H9 (cell line): ENCODE results near the gene CASP10. TPM values are rescaled to one million over a fixed set of nuclear protein-coding genes. Genes with fewer than 3 reads are reported as not detected.

Source experiments
- DNase-seq: peaks from one replicate; pipeline ENCODE4 v3.0.0-alpha.2; 2017
- H2AFZ ChIP-seq: one replicate; pipeline ENCODE4 v1.6.1; 2013; ENCODE audit warnings: mild to moderate bottlenecking, low read length, control low read depth, moderate library complexity
- H2AK5ac ChIP-seq: 2 replicates; pipeline ENCODE4 v1.6.1; 2013; ENCODE audit warnings: low read length, control low read depth, mixed read lengths; ENCODE audit not compliant: insufficient read length
- H2BK120ac ChIP-seq: one replicate; pipeline ENCODE4 v1.6.1; 2013; ENCODE audit warnings: low read depth, mild to moderate bottlenecking, low read length, control low read depth, inconsistent platforms; ENCODE audit not compliant: poor library complexity, severe bottlenecking
- H2BK12ac ChIP-seq: 2 replicates; pipeline ENCODE4 v1.6.1; 2013; ENCODE audit warnings: low read length, control low read depth, mixed read lengths, low read depth; ENCODE audit not compliant: insufficient read length
- H2BK15ac ChIP-seq: 2 replicates; pipeline ENCODE4 v1.6.1; 2013; ENCODE audit warnings: low read depth, low read length, control low read depth
- H2BK20ac ChIP-seq: one replicate; pipeline ENCODE4 v1.6.1; 2013; ENCODE audit warnings: low read depth, mild to moderate bottlenecking, low read length, control low read depth, inconsistent platforms; ENCODE audit not compliant: poor library complexity, severe bottlenecking
- H2BK5ac ChIP-seq: 2 replicates; pipeline ENCODE4 v1.6.1; 2013; ENCODE audit warnings: low read length, control low read depth, mixed read lengths; ENCODE audit not compliant: insufficient read length
- H3K14ac ChIP-seq: 2 replicates; pipeline ENCODE4 v1.6.1; 2013; ENCODE audit warnings: low read length, control low read depth; ENCODE audit not compliant: insufficient read depth
- H3K18ac ChIP-seq: 2 replicates; pipeline ENCODE4 v1.6.1; 2013; ENCODE audit warnings: low read depth, mild to moderate bottlenecking, mixed read lengths, low read length, control low read depth; ENCODE audit not compliant: insufficient read length
- H3K23ac ChIP-seq: 2 replicates; pipeline ENCODE4 v1.6.1; 2013; ENCODE audit warnings: low read length, control low read depth, mixed read lengths, low read depth; ENCODE audit not compliant: insufficient read length
- H3K23me2 ChIP-seq: 2 replicates; pipeline ENCODE4 v1.6.1; 2013; ENCODE audit warnings: low read depth, mild to moderate bottlenecking, mixed read lengths, low read length, control low read depth; ENCODE audit not compliant: insufficient read length, poor library complexity, severe bottlenecking
- H3K27ac ChIP-seq: 2 replicates; pipeline ENCODE4 v1.5.1; 2013; ENCODE audit warnings: low read length, control low read depth, mixed read lengths, low read depth; ENCODE audit not compliant: insufficient read length
- H3K27me3 ChIP-seq: 2 replicates; pipeline ENCODE4 v1.6.1; 2013; ENCODE audit warnings: low read length, control low read depth, inconsistent platforms; ENCODE audit not compliant: insufficient read depth
- H3K4ac ChIP-seq: 2 replicates; pipeline ENCODE4 v1.6.1; 2013; ENCODE audit warnings: low read depth, mild to moderate bottlenecking, control low read depth, inconsistent platforms, low read length, moderate library complexity
- H3K4me1 ChIP-seq: 2 replicates; pipeline ENCODE4 v1.6.1; 2013; ENCODE audit warnings: low read length, control low read depth, inconsistent platforms; ENCODE audit not compliant: insufficient read depth
- H3K4me2 ChIP-seq: 2 replicates; pipeline ENCODE4 v1.6.1; 2013; ENCODE audit warnings: low read length, control low read depth, mixed read lengths; ENCODE audit not compliant: insufficient read length, insufficient read depth
- H3K56ac ChIP-seq: 2 replicates; pipeline ENCODE4 v1.6.1; 2013; ENCODE audit warnings: low read depth, mild to moderate bottlenecking, mixed read lengths, low read length, control low read depth; ENCODE audit not compliant: insufficient read length
- H3K79me1 ChIP-seq: 2 replicates; pipeline ENCODE4 v1.6.1; 2013; ENCODE audit warnings: low read depth, mild to moderate bottlenecking, moderate library complexity, low read length, control low read depth, inconsistent platforms; ENCODE audit not compliant: insufficient read depth, poor library complexity, severe bottlenecking
- H3K79me2 ChIP-seq: 2 replicates; pipeline ENCODE4 v1.6.1; 2013; ENCODE audit warnings: low read length, control low read depth, inconsistent platforms; ENCODE audit not compliant: insufficient read depth
- H3K9ac ChIP-seq: 2 replicates; pipeline ENCODE4 v1.6.1; 2013; ENCODE audit warnings: low read length, control low read depth, mixed read lengths; ENCODE audit not compliant: insufficient read length; ENCODE audit errors: extremely low read depth
- H3K9me3 ChIP-seq: one replicate; pipeline ENCODE4 v1.6.1; 2013; ENCODE audit warnings: low read depth, low read length, inconsistent platforms; ENCODE audit not compliant: control insufficient read depth
- H3T11ph ChIP-seq: one replicate; pipeline ENCODE4 v1.6.1; 2013; ENCODE audit warnings: mild to moderate bottlenecking, low read length, control low read depth, inconsistent platforms
- H4K20me1 ChIP-seq: one replicate; pipeline ENCODE4 v1.6.1; 2013; ENCODE audit not compliant: control insufficient read depth, insufficient read length, insufficient read depth
- H4K5ac ChIP-seq: 2 replicates; pipeline ENCODE4 v1.6.1; 2013; ENCODE audit warnings: low read depth, mild to moderate bottlenecking, mixed read lengths, low read length, control low read depth; ENCODE audit not compliant: insufficient read length
- H4K8ac ChIP-seq: replicated peaks from 2 replicates; pipeline ENCODE4 v1.6.1; 2013; ENCODE audit warnings: low read length, control low read depth, mixed read lengths, low read depth; ENCODE audit not compliant: insufficient read length
- H4K91ac ChIP-seq: 2 replicates; pipeline ENCODE4 v1.6.1; 2013; ENCODE audit warnings: low read depth, mild to moderate bottlenecking, moderate library complexity, mixed read lengths, low read length, control low read depth; ENCODE audit not compliant: insufficient read length
- H3K27ac Mint-ChIP-seq, 3 experiments: 2 replicates in 2 of 3; 3 replicates in 1 of 3; pipeline ENCODE4 v1.8.0; 2020 to 2021; ENCODE audit warnings: mixed read lengths in 3 of 3, mild to moderate bottlenecking in 1 of 3, moderate library complexity in 1 of 3
- H3K27me3 Mint-ChIP-seq: 2 replicates; pipeline ENCODE4 v1.8.0; 2021; ENCODE audit warnings: low read depth, mild to moderate bottlenecking, moderate library complexity, mixed read lengths
- H3K36me3 Mint-ChIP-seq, 3 experiments: 2 replicates in 2 of 3; 3 replicates in 1 of 3; pipeline ENCODE4 v1.8.0; 2020 to 2021; ENCODE audit warnings: low read depth in 3 of 3, mixed read lengths in 3 of 3; ENCODE audit not compliant: insufficient read depth in 1 of 3
- H3K4me1 Mint-ChIP-seq, 2 experiments: 2 replicates each; pipeline ENCODE4 v1.8.0; 2020; ENCODE audit warnings: mixed read lengths in 2 of 2
- H3K4me3 Mint-ChIP-seq, 2 experiments: 2 replicates in 1 of 2; 3 replicates in 1 of 2; pipeline ENCODE4 v1.8.0; 2020 to 2021; ENCODE audit warnings: mild to moderate bottlenecking in 2 of 2, mixed read lengths in 2 of 2, moderate library complexity in 1 of 2
- H3K9me3 Mint-ChIP-seq, 2 experiments: 2 replicates in 1 of 2; 3 replicates in 1 of 2; pipeline ENCODE4 v1.8.0; 2020; ENCODE audit warnings: mild to moderate bottlenecking in 2 of 2, mixed read lengths in 2 of 2, moderate library complexity in 1 of 2
- WGBS: extraction: QIAGEN DNeasy Blood & Tissue Kit; methylation state at CpG from one replicate; pipeline ENCODE4 v1.1.7; 2013; ENCODE audit warnings: missing lambda C conversion rate, low lambda C conversion rate, mixed read lengths; ENCODE audit not compliant: insufficient read length; ENCODE audit errors: extremely low coverage; 5-methylcytosine and 5-hydroxymethylcytosine counted together
- total RNA-seq: library from RNA; stranded (reverse); gene quantifications from 2 replicates; pipeline ENCODE4 v1.2.1, GENCODE V29; 2021
- TF ChIP-seq, protein P1 (sequence below): fragments of 200-600 bp; sonication (generic); conservative IDR thresholded peaks from 3 replicates; pipeline ENCODE4 v1.8.0; 2021; ENCODE audit warnings: antibody characterized with exemption, mild to moderate bottlenecking

CASP10 gene
- total RNA-seq, 1 experiment from 2014 or later = 2.7 TPM

- Histone ChIP-seq H3T11ph (no peak overlapping the region), H3K18ac (no peak overlapping the region), H3K4me1 (peaks cover 3% of the 10 kb centered on the region; the same call in 1 of the 2 replicates), H2BK12ac (no peak overlapping the region), H2AFZ (no peak overlapping the region), H3K23ac (no peak overlapping the region), H3K9me3 (no peaks in the 10 kb centered on the region), H3K79me1 (no peaks in the 10 kb centered on the region), H2BK5ac (no peak overlapping the region), H4K8ac (no peak overlapping the region), H3K79me2 (no peaks in the 10 kb centered on the region), H3K56ac (no peak overlapping the region), H2BK15ac (no peak overlapping the region), H4K91ac (no peak overlapping the region), H3K27ac (no peak overlapping the region), H2BK20ac (no peak overlapping the region), H3K27me3 (no peaks in the 10 kb centered on the region), H4K5ac (no peak overlapping the region), H3K14ac (no peak overlapping the region), H2AK5ac (no peak overlapping the region), H2BK120ac (no peak overlapping the region), H3K23me2 (no peaks in the 10 kb centered on the region), H3K4ac (no peak overlapping the region), H3K4me2 (no peak overlapping the region), H3K9ac (no peak overlapping the region), H4K20me1 (no peaks in the 10 kb centered on the region)
- Mint-ChIP-seq H3K4me1 (peaks cover 8 to 19% of the 10 kb centered on the region in 2 experiments), H3K27me3 (no peaks in the 10 kb centered on the region), H3K9me3 (no peaks in the 10 kb centered on the region), H3K27ac (no peak overlapping the region; a peak in 1 of 7 replicates), H3K36me3 (peaks cover 0 to 6% (median 3%) of the 10 kb centered on the region in 3 experiments; a peak in 2 of 7 replicates), H3K4me3 (no peak overlapping the region)
- TF ChIP-seq, protein P1, sequence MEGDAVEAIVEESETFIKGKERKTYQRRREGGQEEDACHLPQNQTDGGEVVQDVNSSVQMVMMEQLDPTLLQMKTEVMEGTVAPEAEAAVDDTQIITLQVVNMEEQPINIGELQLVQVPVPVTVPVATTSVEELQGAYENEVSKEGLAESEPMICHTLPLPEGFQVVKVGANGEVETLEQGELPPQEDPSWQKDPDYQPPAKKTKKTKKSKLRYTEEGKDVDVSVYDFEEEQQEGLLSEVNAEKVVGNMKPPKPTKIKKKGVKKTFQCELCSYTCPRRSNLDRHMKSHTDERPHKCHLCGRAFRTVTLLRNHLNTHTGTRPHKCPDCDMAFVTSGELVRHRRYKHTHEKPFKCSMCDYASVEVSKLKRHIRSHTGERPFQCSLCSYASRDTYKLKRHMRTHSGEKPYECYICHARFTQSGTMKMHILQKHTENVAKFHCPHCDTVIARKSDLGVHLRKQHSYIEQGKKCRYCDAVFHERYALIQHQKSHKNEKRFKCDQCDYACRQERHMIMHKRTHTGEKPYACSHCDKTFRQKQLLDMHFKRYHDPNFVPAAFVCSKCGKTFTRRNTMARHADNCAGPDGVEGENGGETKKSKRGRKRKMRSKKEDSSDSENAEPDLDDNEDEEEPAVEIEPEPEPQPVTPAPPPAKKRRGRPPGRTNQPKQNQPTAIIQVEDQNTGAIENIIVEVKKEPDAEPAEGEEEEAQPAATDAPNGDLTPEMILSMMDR = no peak
- no peak for DNase-seq
- no CpG with 5 or more reads among the region's 8 CpGs for WGBS
These were observed 31.6 kb upstream of the CASP10 start for GRCh38 chr2:201151127-201151981.
